ENCODE data around the gene MRGPRX2.

The MRGPRX2 gene

GRCh38 chr11:19060629-19061028 lies at the start of gene MRGPRX2:
Gene MRGPRX2 (minus strand): TSS chr11:19060717. CDS start chr11:19056402, 4,315 bp downstream.
- no peak for DNase-seq (ENCODE audit: low read depth in 1 of 2, low spot score in 1 of 2)

- no peak for DNase-seq (ENCODE audit: low read depth in 1 of 2, low spot score in 1 of 2)
Measured at GRCh38 chr11:19110295-19110694, 49.8 kb upstream of the MRGPRX2 start.

GRCh38 chr11:19107125-19107524 lies 46.6 kb upstream of the MRGPRX2 start:
- no peak for DNase-seq (ENCODE audit: low read depth in 1 of 2, low spot score in 1 of 2)

- DNase-seq (ENCODE audit: low read depth in 1 of 2, low spot score in 1 of 2), result no peak
Measured at GRCh38 chr11:19105011-19105410, 44.5 kb upstream of the MRGPRX2 start.

- DNase-seq (ENCODE audit: low read depth in 1 of 2, low spot score in 1 of 2), result no peak
Measured at GRCh38 chr11:19102521-19102900, 42.0 kb upstream of the MRGPRX2 start.

DNA sequence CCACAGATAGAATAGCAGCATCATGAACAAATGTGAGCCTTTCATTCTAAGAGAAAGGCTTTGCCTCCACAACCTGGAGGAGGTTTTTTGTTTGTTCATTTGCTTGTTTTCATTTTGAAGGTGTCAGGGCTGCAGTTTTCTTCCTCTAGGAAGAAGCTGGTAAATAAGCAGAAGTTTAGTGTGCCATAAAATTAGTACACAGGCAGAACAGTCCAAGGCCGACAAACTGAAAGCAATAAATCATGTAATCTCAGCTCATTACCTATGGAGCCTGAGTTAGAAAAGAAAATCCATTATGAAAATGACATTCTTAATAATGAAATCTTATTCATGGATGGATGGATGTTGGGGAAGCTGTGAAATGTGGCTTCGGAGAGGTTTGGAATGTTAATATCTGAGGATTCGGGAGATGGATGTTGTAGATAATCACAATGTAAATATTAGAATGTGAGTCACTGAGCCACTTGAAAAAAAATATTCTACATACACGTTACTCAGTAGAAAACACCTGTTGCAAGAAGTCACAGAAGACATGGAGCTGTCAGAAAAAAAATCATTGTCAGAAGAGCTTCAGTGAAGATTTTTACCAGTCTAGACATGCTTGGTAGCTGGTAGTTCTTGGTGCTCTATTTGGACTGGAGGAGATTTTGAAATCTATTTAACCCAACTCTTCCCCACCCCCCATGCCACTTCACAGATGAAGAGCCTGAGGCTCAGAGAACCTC lies 41.4 kb upstream of the MRGPRX2 start:
- DNase-seq (ENCODE audit: low read depth in 1 of 2, low spot score in 1 of 2), result no peak

- no peak for DNase-seq (ENCODE audit: low read depth in 1 of 2, low spot score in 1 of 2)
Measured at GRCh38 chr11:19100885-19101284, 40.4 kb upstream of the MRGPRX2 start.

GRCh38 chr11:19099093-19099492 lies 38.6 kb upstream of the MRGPRX2 start:
- DNase-seq (ENCODE audit: low read depth in 1 of 2, low spot score in 1 of 2), result no peak

- no peak for DNase-seq (ENCODE audit: low read depth in 1 of 2, low spot score in 1 of 2)
Measured at GRCh38 chr11:19094859-19095258, 34.3 kb upstream of the MRGPRX2 start.

DNA sequence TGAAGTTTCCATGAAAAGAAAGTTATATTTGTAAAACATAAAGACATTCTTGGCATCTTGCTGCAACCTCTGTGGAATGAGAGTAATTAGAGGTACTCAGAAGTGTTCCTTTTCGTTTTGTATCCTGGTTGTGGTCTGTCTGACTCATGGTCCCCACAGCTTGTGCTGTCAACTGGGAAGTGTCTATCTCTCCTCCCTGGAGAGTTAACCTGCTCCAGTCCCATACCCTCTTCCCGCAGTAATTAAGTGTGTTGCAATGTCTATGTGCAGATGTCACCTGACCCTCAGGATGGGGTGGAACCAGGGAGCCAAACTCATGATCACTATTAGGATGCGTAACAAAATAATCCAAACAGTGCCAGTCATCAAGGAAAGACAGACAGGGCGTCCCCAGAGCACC lies 33.5 kb upstream of the MRGPRX2 start:
- DNase-seq (ENCODE audit: low read depth in 1 of 2, low spot score in 1 of 2), result no peak

GRCh38 chr11:19092850-19093249 lies 32.3 kb upstream of the MRGPRX2 start:
- DNase-seq (ENCODE audit: low read depth in 1 of 2, low spot score in 1 of 2), result no peak

- no peak for DNase-seq (ENCODE audit: low read depth in 1 of 2, low spot score in 1 of 2)
Measured at GRCh38 chr11:19092342-19092741, 31.8 kb upstream of the MRGPRX2 start.

GRCh38 chr11:19091366-19091765 lies 30.8 kb upstream of the MRGPRX2 start:
- DNase-seq (ENCODE audit: low read depth in 1 of 2, low spot score in 1 of 2), result no peak

- no peak for DNase-seq (ENCODE audit: low read depth in 1 of 2, low spot score in 1 of 2)
Measured at GRCh38 chr11:19089421-19089820, 28.9 kb upstream of the MRGPRX2 start.

- no peak for DNase-seq (ENCODE audit: low read depth in 1 of 2, low spot score in 1 of 2)
Measured at GRCh38 chr11:19088791-19089190, 28.3 kb upstream of the MRGPRX2 start.

DNA sequence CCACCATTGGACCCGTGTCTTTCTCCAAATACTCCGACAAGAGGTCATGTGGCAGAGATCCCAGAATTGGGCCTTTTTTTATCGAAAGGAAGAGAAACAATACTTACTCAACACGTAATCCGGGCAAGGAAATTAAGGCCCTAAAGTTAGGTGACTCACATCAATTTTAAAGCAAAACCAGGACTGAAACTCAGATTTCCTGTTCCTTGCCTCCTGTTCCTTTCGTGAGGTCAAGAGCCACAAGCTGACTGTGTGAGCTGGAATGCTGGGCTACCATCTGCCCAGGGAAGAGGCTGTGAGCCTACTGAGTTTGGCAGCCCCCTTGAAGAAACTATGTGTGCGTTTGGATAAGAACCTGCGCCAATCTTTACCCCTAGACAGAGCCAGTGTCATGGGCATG lies 27.1 kb upstream of the MRGPRX2 start:
- DNase-seq (ENCODE audit: low read depth in 1 of 2, low spot score in 1 of 2), result no peak

DNA sequence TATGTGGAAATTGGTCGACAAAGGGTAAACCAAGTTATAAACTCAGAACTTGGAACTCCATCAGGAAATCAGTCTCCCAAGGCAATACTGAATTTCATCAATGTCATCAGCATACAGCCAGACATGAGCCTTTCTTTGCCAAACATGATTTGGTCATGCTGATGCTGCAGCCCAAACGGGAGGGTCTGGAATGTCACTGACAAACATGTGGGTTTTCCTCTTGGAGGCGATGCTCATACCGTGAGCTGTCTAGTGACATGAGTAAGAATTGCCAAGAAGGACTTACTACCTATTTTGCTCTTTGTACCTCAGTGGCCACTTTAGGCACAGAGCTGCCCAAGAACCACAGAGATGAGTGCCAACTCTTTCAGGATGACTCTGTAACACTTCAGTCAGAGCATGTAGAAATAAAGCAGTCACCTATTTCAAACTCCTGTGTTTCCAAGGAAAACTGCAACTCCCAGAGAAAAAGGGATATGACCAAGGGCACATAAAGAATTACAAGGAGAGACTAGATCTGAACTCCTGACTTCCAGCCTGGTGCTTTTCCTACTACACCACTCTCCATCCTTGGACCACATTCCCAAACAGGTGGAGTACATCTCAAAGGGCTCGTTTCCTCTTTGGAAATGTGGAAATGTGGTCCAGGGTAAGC lies 24.3 kb upstream of the MRGPRX2 start:
- no peak for DNase-seq (ENCODE audit: low read depth in 1 of 2, low spot score in 1 of 2)

DNA sequence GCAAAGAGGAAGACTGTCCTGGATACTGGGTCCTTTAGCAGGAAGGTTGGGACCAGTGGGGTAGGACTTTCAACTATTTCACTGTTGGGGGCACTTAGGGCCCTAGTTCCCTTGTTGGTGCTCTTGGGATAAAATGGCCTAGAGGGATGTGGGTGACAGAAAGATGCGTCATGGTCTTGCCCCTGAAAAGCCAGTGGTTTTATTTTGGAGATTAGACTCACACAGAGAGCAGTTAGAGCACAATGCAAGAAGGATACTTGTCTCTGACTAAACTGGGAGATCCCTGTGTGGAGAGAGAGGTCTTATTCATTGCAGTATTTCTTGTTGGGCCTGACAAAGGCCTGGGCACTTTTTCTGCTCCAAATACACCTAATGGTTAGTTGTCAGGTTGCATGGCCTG lies 22.6 kb upstream of the MRGPRX2 start:
- DNase-seq (ENCODE audit: low read depth in 1 of 2, low spot score in 1 of 2), result no peak

GRCh38 chr11:19080579-19080993 lies 20.1 kb upstream of the MRGPRX2 start:
- no peak for DNase-seq (ENCODE audit: low read depth in 1 of 2, low spot score in 1 of 2)

DNA sequence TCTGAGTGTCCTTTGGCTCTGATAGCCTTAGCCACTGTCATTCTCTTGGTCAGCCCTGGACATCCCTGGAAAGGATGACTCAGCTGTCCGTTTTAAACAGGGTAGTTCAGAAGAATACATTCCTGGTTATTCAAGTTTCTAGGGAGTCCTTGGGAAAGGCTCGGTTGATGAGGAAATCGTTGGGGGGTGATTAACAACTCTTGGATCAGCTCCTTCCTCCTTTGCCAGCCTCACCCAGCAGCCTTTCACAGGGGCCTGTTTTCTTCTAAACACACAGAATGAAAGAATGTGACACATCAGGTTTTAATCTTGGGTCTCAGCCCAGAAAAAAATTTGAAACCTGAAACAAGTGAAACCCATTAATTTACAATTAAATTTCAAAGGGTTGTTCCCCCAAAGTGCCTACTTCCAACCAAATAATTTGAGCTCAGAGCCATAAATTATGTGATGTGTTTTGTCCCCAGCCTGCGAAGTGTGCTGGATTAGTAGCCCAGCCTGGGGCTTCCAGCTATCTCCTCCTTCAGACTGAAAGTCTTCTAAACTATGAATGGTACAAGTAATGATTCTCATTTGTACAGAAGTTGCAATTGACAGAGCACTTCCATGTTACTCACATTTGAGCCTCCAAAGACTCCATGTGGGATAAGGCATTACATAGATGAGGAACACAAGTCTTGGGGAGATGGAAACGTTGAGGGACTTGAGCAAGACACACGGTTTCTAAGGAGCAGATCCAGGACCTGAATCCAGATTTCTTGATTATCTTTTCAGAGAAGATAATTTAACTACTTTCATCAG lies 19.3 kb upstream of the MRGPRX2 start:
- DNase-seq (ENCODE audit: low read depth in 1 of 2, low spot score in 1 of 2), result no peak

DNA sequence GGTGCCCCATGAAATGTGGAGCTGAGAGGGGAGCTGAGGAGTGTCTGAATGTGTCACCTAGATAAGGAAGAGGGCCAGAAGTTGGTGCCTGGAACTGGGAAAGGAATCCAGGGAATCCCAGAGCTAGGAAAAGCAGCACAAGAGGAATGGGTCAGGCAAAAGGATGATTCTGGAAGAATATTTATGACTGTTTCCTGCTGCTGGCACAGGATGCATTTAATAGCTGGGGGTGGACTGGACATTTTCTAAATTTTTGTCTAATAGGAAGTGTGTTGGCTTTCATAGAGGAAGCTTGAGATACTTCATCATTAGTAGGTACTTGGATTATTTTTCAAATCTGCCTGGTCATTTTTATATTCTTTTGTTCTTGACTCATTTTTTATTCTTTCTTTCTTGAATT lies 17.4 kb upstream of the MRGPRX2 start:
- DNase-seq (ENCODE audit: low read depth in 1 of 2, low spot score in 1 of 2), result no peak
